CD4-positive, alpha-beta T cell (primary cell): Measurements from ENCODE around the gene FKBP15. TPM values are rescaled to one million over a fixed set of nuclear protein-coding genes. Genes with fewer than 3 reads are reported as not detected.

Experiments used
- ATAC-seq: fragments of 200-7000 bp; cut with Tn5 transposase; one replicate; pipeline ENCODE4 v1.10.0; 2022; ENCODE audit warnings: mild to moderate bottlenecking; ENCODE audit not compliant: poor library complexity
- CTCF ChIA-PET: fragments of 350-600 bp; sonication (Branson Sonifier 250); formaldehyde crosslinking; loops from one replicate; lab custom pipeline; 2021; ENCODE audit warnings: antibody characterized with exemption, inconsistent platforms; lab: Charles Lee
- POLR2A ChIA-PET: fragments of 350-600 bp; sonication (Branson Sonifier 250); formaldehyde crosslinking; loops from one replicate; lab custom pipeline; 2021; ENCODE audit warnings: antibody characterized with exemption, inconsistent platforms; lab: Charles Lee
- DNase-seq, 14 experiments: peaks; one replicate each; pipeline ENCODE4 v3.0.0-alpha.2; 2013 to 2020; ENCODE audit warnings: mixed read lengths in 2 of 14
- H3K27ac ChIP-seq, 2 donors: one replicate each; pipeline versions ENCODE4 v1.5.1 to v1.7.0; 2013; ENCODE audit warnings: low read length in 2 of 2, low read depth in 1 of 2, mild to moderate bottlenecking in 1 of 2
- H3K27me3 ChIP-seq, 2 experiments: 1 replicate in 1 of 2; 2 replicates in 1 of 2; pipeline versions ENCODE4 v1.6.1 to v1.7.0; 2013; ENCODE audit warnings: low read length in 2 of 2, control low read depth in 1 of 2, mild to moderate bottlenecking in 1 of 2, moderate library complexity in 1 of 2; ENCODE audit not compliant: insufficient read depth in 2 of 2, control insufficient read depth in 1 of 2
- H3K36me3 ChIP-seq: one replicate; pipeline ENCODE4 v1.6.1; 2013; ENCODE audit warnings: low read length, control low read depth; ENCODE audit not compliant: insufficient read depth
- H3K4me1 ChIP-seq: one replicate; pipeline ENCODE4 v1.6.1; 2013; ENCODE audit warnings: low read length, control low read depth; ENCODE audit not compliant: insufficient read depth
- H3K4me3 ChIP-seq: one replicate; pipeline ENCODE4 v1.5.1; 2013; ENCODE audit warnings: mild to moderate bottlenecking, low read length, moderate library complexity
- H3K9me3 ChIP-seq, 2 experiments: 1 replicate in 1 of 2; 2 replicates in 1 of 2; pipeline versions ENCODE4 v1.6.1 to v1.7.0; 2013; ENCODE audit warnings: low read length in 2 of 2, mild to moderate bottlenecking in 2 of 2, control low read depth in 1 of 2, moderate library complexity in 1 of 2; ENCODE audit not compliant: control insufficient read depth in 1 of 2, insufficient read depth in 1 of 2
- H3K27ac Mint-ChIP-seq: one replicate; pipeline ENCODE4 v1.8.0; 2020; ENCODE audit warnings: mixed read lengths
- H3K27me3 Mint-ChIP-seq: one replicate; pipeline ENCODE4 v1.8.0; 2021; ENCODE audit warnings: mixed read lengths
- H3K36me3 Mint-ChIP-seq: one replicate; pipeline ENCODE4 v1.8.0; 2021; ENCODE audit warnings: low read depth, mixed read lengths
- H3K4me1 Mint-ChIP-seq: one replicate; pipeline ENCODE4 v1.8.0; 2021; ENCODE audit warnings: low read depth, mixed read lengths
- H3K4me3 Mint-ChIP-seq: one replicate; pipeline ENCODE4 v1.8.0; 2020; ENCODE audit warnings: mild to moderate bottlenecking, mixed read lengths
- H3K9me3 Mint-ChIP-seq: one replicate; pipeline ENCODE4 v1.8.0; 2020; ENCODE audit warnings: mixed read lengths
- CTCF ChIP-seq: fragments of 200-600 bp; IDR thresholded peaks from one replicate; pipeline ENCODE4 v1.8.0; 2022; ENCODE audit warnings: antibody characterized with exemption, mild to moderate bottlenecking
- intact Hi-C, 2 experiments: fragments of 100-400 bp; cut with DNase I in 1 of 2; cut with micrococcal nuclease in 1 of 2; formaldehyde crosslinking; loops; one replicate each; pipeline versions ENCODE4 v1.15.1 to v1.9.0; 2023 to 2025; cut with DNase I, micrococcal nuclease
- total RNA-seq, 174 experiments: library from RNA in 2 of 174; stranded (reverse) in 2 of 174; gene quantifications; one replicate each; pipeline ENCODE4 v1.2.3 and lab custom pipeline; 2021 to 2026

Gene FKBP15
- total RNA-seq, 2 experiments from 2014 or later = 11.9 to 14.2 TPM

DNA sequence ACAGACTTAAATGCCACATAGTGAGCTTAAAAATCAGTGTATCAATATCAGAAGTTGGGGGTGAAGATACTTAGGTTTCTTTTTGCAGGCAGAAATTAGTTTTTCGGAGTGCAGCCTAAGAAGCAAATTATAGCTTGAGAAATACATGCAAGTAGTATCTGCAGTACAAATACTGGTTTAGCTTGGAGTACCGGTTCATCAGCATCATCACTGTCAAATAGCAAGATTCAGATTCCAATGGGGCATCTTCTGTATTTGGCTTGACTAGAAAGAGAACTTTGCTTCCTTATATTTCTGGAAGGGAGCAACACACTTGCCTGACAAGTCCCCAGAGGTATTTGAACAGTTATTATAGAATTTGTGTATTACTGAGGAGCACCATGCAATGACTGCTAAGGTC lies 20.1 kb upstream of the FKBP15 start:
- Mint-ChIP-seq H3K4me3 (no peak overlapping the region), H3K27ac (no peak overlapping the region), H3K9me3 (no peaks in the 10 kb centered on the region), H3K4me1 (no peaks in the 10 kb centered on the region), H3K36me3 (no peaks in the 10 kb centered on the region), H3K27me3 (no peaks in the 10 kb centered on the region)
- H3K36me3 ChIP-seq = no peaks in the 10 kb centered on the region
- no peak overlapping the region for H3K4me3 ChIP-seq
- DNase-seq (no peak), ATAC-seq (no peak)
- H3K27me3 ChIP-seq = no peaks in the 10 kb centered on the region
- intact Hi-C loops = no loop called here
- no peak for TF ChIP-seq CTCF
- no peak overlapping the region for H3K27ac ChIP-seq
- H3K9me3 ChIP-seq = no peaks in the 10 kb centered on the region
- ChIA-PET CTCF (no interaction called here), POLR2A (interaction anchor here (0.7 kb wide), 1 partner anchor 17 kb away, joined by 4 read pairs; no protein-coding TSS in a partner anchor)
- no peaks in the 10 kb centered on the region for H3K4me1 ChIP-seq

- H3K9me3 Mint-ChIP-seq = no peaks in the 10 kb centered on the region
- POLR2A ChIA-PET = no interaction called here
- Histone ChIP-seq H3K9me3 (no peaks in the 10 kb centered on the region), H3K4me1 (no peaks in the 10 kb centered on the region), H3K4me3 (no peak overlapping the region), H3K27ac (no peak overlapping the region), H3K27me3 (no peaks in the 10 kb centered on the region), H3K36me3 (no peaks in the 10 kb centered on the region)
- CTCF ChIA-PET = no interaction called here
- ATAC-seq (no peak), DNase-seq (no peak)
- intact Hi-C loops = no loop called here
- no peak for TF ChIP-seq CTCF
- H3K36me3 Mint-ChIP-seq = peaks cover 4% of the 10 kb centered on the region
- H3K4me1 Mint-ChIP-seq = peaks cover 2% of the 10 kb centered on the region
- H3K27me3 Mint-ChIP-seq = no peaks in the 10 kb centered on the region
- no peak overlapping the region for H3K4me3 Mint-ChIP-seq
- no peak overlapping the region for H3K27ac Mint-ChIP-seq
Observed at GRCh38 chr9:113238859-113239232, 17.8 kb upstream of the FKBP15 start.

GRCh38 chr9:113238202-113238858 lies 17.3 kb upstream of the FKBP15 start:
- Histone ChIP-seq H3K27ac (no peak overlapping the region), H3K4me3 (no peak overlapping the region), H3K27me3 (no peaks in the 10 kb centered on the region), H3K36me3 (no peaks in the 10 kb centered on the region), H3K9me3 (no peaks in the 10 kb centered on the region), H3K4me1 (no peaks in the 10 kb centered on the region)
- intact Hi-C loops = no loop called here
- H3K36me3 Mint-ChIP-seq = peaks cover 4% of the 10 kb centered on the region
- ChIA-PET CTCF (no interaction called here), POLR2A (no interaction called here)
- H3K27me3 Mint-ChIP-seq = no peaks in the 10 kb centered on the region
- peaks cover 8% of the 10 kb centered on the region for H3K4me1 Mint-ChIP-seq
- H3K9me3 Mint-ChIP-seq = no peaks in the 10 kb centered on the region
- no peak overlapping the region for H3K27ac Mint-ChIP-seq
- ATAC-seq (no peak), DNase-seq (no peak)
- no peak for TF ChIP-seq CTCF
- H3K4me3 Mint-ChIP-seq = no peak overlapping the region
